ENCODE results near the gene TOGARAM2. TPM values are rescaled to one million over a fixed set of nuclear protein-coding genes. Genes with fewer than 3 reads are reported as not detected.
A peak's percentile ranks its signal among the peaks of the same experiment; 100 is the strongest.

TOGARAM2 gene
- polyA plus RNA-seq, 1 donor (not counting 4 experiments of a cell fraction or from before 2014, with no cell fraction given): 0.10 TPM

DNA sequence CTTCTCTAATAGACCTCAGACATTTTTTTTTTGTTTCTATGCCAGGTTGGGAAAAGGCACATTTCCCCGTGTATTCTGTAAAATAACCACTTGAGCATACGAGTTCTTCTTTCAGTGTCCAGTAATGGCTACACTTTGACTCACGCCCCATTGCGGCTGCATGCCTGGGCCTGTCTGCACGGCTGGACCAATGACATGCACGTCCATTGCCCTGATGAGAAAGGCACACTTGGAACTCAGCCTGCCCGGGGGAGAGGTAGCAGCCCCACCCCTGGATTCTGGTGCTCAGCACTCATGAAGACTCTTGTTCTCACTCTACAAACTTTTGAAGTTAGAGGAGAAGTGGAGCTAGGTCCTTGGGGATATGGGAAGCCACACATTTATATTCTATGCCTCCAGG is 87.4 kb downstream of the TOGARAM2 start:
- Histone ChIP-seq H3K4me1 (ENCODE audit: control insufficient read depth, extremely low read depth, insufficient read depth, low read length) (peaks cover 52% of the 10 kb centered on the region), H3K9me1 (ENCODE audit: control insufficient read depth, extremely low read depth, insufficient read depth, low read length) (no peaks in the 10 kb centered on the region), H3K9ac (ENCODE audit: control insufficient read depth, extremely low read depth, insufficient read depth, low read length) (no peak overlapping the region), H3K4me3 (ENCODE audit: control insufficient read depth in 2 of 3, extremely low read depth in 1 of 3, insufficient read depth in 2 of 3, low read depth in 1 of 3, low read length in 3 of 3) (no peak overlapping the region), H3K79me2 (ENCODE audit: control insufficient read depth, insufficient read depth, low read length) (no peaks in the 10 kb centered on the region), H3K9me3 (ENCODE audit: control insufficient read depth, low read depth, low read length) (no peaks in the 10 kb centered on the region), H4K20me1 (ENCODE audit: control insufficient read depth, extremely low read depth, insufficient read depth, low read length) (no peaks in the 10 kb centered on the region), H3K36me3 (ENCODE audit: control insufficient read depth in 2 of 2, extremely low read depth in 1 of 2, insufficient read depth in 2 of 2, low read length in 2 of 2) (no peaks in the 10 kb centered on the region), H3K4me2 (ENCODE audit: control insufficient read depth, extremely low read depth, insufficient read depth, low read depth, low read length) (peak overlapping the region; percentile 43), H3K27ac (ENCODE audit: control insufficient read depth, insufficient read depth, low read length) (no peak overlapping the region), H2AFZ (ENCODE audit: control insufficient read depth, low read length) (no peak overlapping the region), H3K27me3 (ENCODE audit: control insufficient read depth, extremely low read depth, insufficient read depth, low read length) (peaks cover 3% of the 10 kb centered on the region)
- dilution Hi-C loops (cut with MboI; ENCODE audit: extremely low pct_ligation_motif_present, low sequenced_read_pairs): loop anchor here (25.0 kb wide), 1 partner anchor 119 kb away; no protein-coding TSS in a partner anchor
- peak; percentile 85 for FAIRE-seq
- TF ChIP-seq, protein P1, sequence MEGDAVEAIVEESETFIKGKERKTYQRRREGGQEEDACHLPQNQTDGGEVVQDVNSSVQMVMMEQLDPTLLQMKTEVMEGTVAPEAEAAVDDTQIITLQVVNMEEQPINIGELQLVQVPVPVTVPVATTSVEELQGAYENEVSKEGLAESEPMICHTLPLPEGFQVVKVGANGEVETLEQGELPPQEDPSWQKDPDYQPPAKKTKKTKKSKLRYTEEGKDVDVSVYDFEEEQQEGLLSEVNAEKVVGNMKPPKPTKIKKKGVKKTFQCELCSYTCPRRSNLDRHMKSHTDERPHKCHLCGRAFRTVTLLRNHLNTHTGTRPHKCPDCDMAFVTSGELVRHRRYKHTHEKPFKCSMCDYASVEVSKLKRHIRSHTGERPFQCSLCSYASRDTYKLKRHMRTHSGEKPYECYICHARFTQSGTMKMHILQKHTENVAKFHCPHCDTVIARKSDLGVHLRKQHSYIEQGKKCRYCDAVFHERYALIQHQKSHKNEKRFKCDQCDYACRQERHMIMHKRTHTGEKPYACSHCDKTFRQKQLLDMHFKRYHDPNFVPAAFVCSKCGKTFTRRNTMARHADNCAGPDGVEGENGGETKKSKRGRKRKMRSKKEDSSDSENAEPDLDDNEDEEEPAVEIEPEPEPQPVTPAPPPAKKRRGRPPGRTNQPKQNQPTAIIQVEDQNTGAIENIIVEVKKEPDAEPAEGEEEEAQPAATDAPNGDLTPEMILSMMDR (optimal IDR thresholded peaks at IDR 0.05 in 1 of 3, IDR thresholded peaks at IDR 0.05 in 1 of 3, conservative IDR thresholded peaks at IDR 0.05 in 1 of 3; ENCODE audit: extremely low read depth in 1 of 3, insufficient read depth in 2 of 3, low read length in 3 of 3): no peak
- TF ChIP-seq EZH2 (IDR thresholded peaks at IDR 0.05; ENCODE audit: low read length): no peak
- DNase-seq (ENCODE audit: low read depth, low spot score): peak; percentile 69

DNA sequence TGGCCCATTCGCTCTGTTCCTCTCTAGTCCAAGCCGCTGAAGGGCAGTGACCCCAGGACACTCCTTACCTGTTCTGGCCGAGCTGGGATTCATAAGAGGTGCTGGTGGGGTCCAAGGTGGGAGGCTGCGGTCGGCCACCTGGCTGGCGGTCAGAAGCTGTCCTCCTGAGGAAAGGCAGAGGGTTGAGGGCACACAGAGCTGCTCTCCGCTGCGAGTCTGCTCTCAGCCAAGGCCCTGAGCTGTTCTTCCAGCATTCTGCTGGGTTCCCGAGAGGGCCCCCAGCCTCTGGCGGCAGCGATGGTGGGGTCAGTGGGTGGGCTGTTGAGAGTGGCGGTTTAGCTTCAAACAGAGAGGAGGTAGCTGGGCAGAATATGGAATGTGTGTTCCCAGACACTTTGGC is 89.4 kb downstream of the TOGARAM2 start:
- Histone ChIP-seq H3K9me1 (ENCODE audit: control insufficient read depth, extremely low read depth, insufficient read depth, low read length) (no peaks in the 10 kb centered on the region), H3K4me3 (ENCODE audit: control insufficient read depth in 2 of 3, extremely low read depth in 1 of 3, insufficient read depth in 2 of 3, low read depth in 1 of 3, low read length in 3 of 3) (no peak overlapping the region), H3K79me2 (ENCODE audit: control insufficient read depth, insufficient read depth, low read length) (no peaks in the 10 kb centered on the region), H3K9me3 (ENCODE audit: control insufficient read depth, low read depth, low read length) (no peaks in the 10 kb centered on the region), H3K27me3 (ENCODE audit: control insufficient read depth, extremely low read depth, insufficient read depth, low read length) (peaks cover 3% of the 10 kb centered on the region), H3K36me3 (ENCODE audit: control insufficient read depth in 2 of 2, extremely low read depth in 1 of 2, insufficient read depth in 2 of 2, low read length in 2 of 2) (no peaks in the 10 kb centered on the region), H3K9ac (ENCODE audit: control insufficient read depth, extremely low read depth, insufficient read depth, low read length) (no peak overlapping the region), H4K20me1 (ENCODE audit: control insufficient read depth, extremely low read depth, insufficient read depth, low read length) (no peaks in the 10 kb centered on the region), H2AFZ (ENCODE audit: control insufficient read depth, low read length) (no peak overlapping the region), H3K27ac (ENCODE audit: control insufficient read depth, insufficient read depth, low read length) (no peak overlapping the region), H3K4me1 (ENCODE audit: control insufficient read depth, extremely low read depth, insufficient read depth, low read length) (peaks cover 32% of the 10 kb centered on the region), H3K4me2 (ENCODE audit: control insufficient read depth, extremely low read depth, insufficient read depth, low read depth, low read length) (no peak overlapping the region)
- TF ChIP-seq, protein P1 (optimal IDR thresholded peaks at IDR 0.05 in 1 of 3, IDR thresholded peaks at IDR 0.05 in 1 of 3, conservative IDR thresholded peaks at IDR 0.05 in 1 of 3; ENCODE audit: extremely low read depth in 1 of 3, insufficient read depth in 2 of 3, low read length in 3 of 3): no peak
- TF ChIP-seq EZH2 (IDR thresholded peaks at IDR 0.05; ENCODE audit: low read length): no peak
- FAIRE-seq: no peak
- dilution Hi-C loops (cut with MboI; ENCODE audit: extremely low pct_ligation_motif_present, low sequenced_read_pairs): loop anchor here (25.0 kb wide), 1 partner anchor 117 kb away; no protein-coding TSS in a partner anchor
- DNase-seq (ENCODE audit: low read depth, low spot score): no peak

Measured in keratinocyte (primary cell).